CD1c-positive myeloid dendritic cell (primary cell): ENCODE measurements around the gene CYP3A4.
"Not testable (repeated sequence)": the region's sequence is repeated elsewhere in the genome, so short reads cannot be mapped to it uniquely, and the experiment has no call there.

ENCODE experiments used
- DNase-seq: peaks from one replicate; pipeline ENCODE4 v3.0.0-alpha.2; 2016; ENCODE audit errors: extremely low spot score

CYP3A4 gene

GRCh38 chr7:99723201-99723600, 60.8 kb downstream of the CYP3A4 start:
- DNase-seq = not testable (repeated sequence)

- DNase-seq = no peak
Observed at GRCh38 chr7:99720800-99721595, 63.0 kb downstream of the CYP3A4 start.

GRCh38 chr7:99719996-99720769, 63.8 kb downstream of the CYP3A4 start:
- DNase-seq = no peak

GRCh38 chr7:99713995-99714570, 69.9 kb downstream of the CYP3A4 start:
- DNase-seq = no peak

GRCh38 chr7:99709838-99710578, 74.0 kb downstream of the CYP3A4 start:
- no peak for DNase-seq

GRCh38 chr7:99709260-99709659, 74.7 kb downstream of the CYP3A4 start:
- no peak for DNase-seq

- no peak for DNase-seq
Observed at GRCh38 chr7:99707096-99707495, 76.9 kb downstream of the CYP3A4 start.
